Measurements from ENCODE around the gene RPLP2. TPM values are rescaled to one million over a fixed set of nuclear protein-coding genes. Genes with fewer than 3 reads are reported as not detected.

Gene RPLP2
- total RNA-seq, 5 donors from 2014 or later (not counting 1 experiment from before 2014, with no cell fraction given) = 4,736 to 5,826 (median 5,260) TPM

GRCh38 chr11:833849-834311 is 24.1 kb downstream of the RPLP2 start:
- Mint-ChIP-seq H3K4me3 (peak overlapping the region; percentile 53 to 71 (median 63)), H3K9me3 (no peaks in the 10 kb centered on the region), H3K4me1 (peaks cover 13 to 33% (median 19%) of the 10 kb centered on the region in 3 donors), H3K27me3 (peaks cover 4 to 22% of the 10 kb centered on the region in 2 donors), H3K27ac (peak overlapping the region in 1 of 2 donors; percentile 15), H3K36me3 (peaks cover 2% of the 10 kb centered on the region)
- peaks cover 0 to 11% of the 10 kb centered on the region in 2 donors for H3K36me3 ChIP-seq (ENCODE audit: control insufficient read depth in 2 of 2, extremely low read depth in 1 of 2, insufficient read depth in 1 of 2, low read length in 1 of 2)
- CTCF ChIA-PET = no interaction called here
- H3K27me3 ChIP-seq (replicated peaks in 1 of 2; ENCODE audit: control insufficient read depth in 2 of 2, extremely low read depth in 1 of 2, insufficient read depth in 2 of 2, low read length in 1 of 2) = peaks cover 0 to 52% of the 10 kb centered on the region in 2 experiments
- DNase-seq = no peak
- no peak for ATAC-seq (replicated peaks in 1 of 4)
- H3K4me3 ChIP-seq (ENCODE audit: control insufficient read depth in 1 of 2, extremely low read depth in 1 of 2, low read length in 1 of 2) = no peak overlapping the region
- peaks cover 18 to 70% of the 10 kb centered on the region in 2 experiments for H3K4me1 ChIP-seq (ENCODE audit: control insufficient read depth in 1 of 2, extremely low read depth in 1 of 2, insufficient read depth in 2 of 2, low read length in 2 of 2)
- POLR2A ChIA-PET = interaction anchor here in 1 of 2 donors (0.6 kb wide), 1 partner anchor 1089 kb away, joined by 4 read pairs; no protein-coding TSS in a partner anchor
- no peaks in the 10 kb centered on the region for H3K9me3 ChIP-seq
- no peak overlapping the region for H3K27ac ChIP-seq (ENCODE audit: low read length)
- 97% methylated on average over 4 of the region's 9 CpGs for WGBS (ENCODE audit: insufficient coverage)

GRCh38 chr11:834371-835316 is 24.9 kb downstream of the RPLP2 start:
- Mint-ChIP-seq H3K27me3 (peaks cover under 1 to 14% of the 10 kb centered on the region in 2 donors), H3K4me1 (peaks cover 9 to 27% (median 11%) of the 10 kb centered on the region in 3 donors), H3K4me3 (peak overlapping the region in 2 of 3 donors; percentile 39 to 63), H3K9me3 (no peaks in the 10 kb centered on the region), H3K27ac (no peak overlapping the region), H3K36me3 (peaks cover 2% of the 10 kb centered on the region)
- CTCF ChIA-PET = no interaction called here
- no peak for DNase-seq
- Histone ChIP-seq H3K4me1 (ENCODE audit: control insufficient read depth in 1 of 2, extremely low read depth in 1 of 2, insufficient read depth in 2 of 2, low read length in 2 of 2) (peaks cover 15 to 62% of the 10 kb centered on the region in 2 experiments), H3K27me3 (replicated peaks in 1 of 2; ENCODE audit: control insufficient read depth in 2 of 2, extremely low read depth in 1 of 2, insufficient read depth in 2 of 2, low read length in 1 of 2) (peaks cover 0 to 44% of the 10 kb centered on the region in 2 experiments), H3K27ac (ENCODE audit: low read length) (no peak overlapping the region), H3K4me3 (ENCODE audit: control insufficient read depth in 1 of 2, extremely low read depth in 1 of 2, low read length in 1 of 2) (no peak overlapping the region), H3K9me3 (no peaks in the 10 kb centered on the region), H3K36me3 (ENCODE audit: control insufficient read depth in 2 of 2, extremely low read depth in 1 of 2, insufficient read depth in 1 of 2, low read length in 1 of 2) (peaks cover 0 to 18% of the 10 kb centered on the region in 2 donors)
- WGBS (ENCODE audit: insufficient coverage) = 62% methylated on average over 28 of the region's 31 CpGs
- POLR2A ChIA-PET = interaction anchor here (0.5 to 0.6 kb wide), 2 partner anchors 753 to 1088 kb away, joined by 4 to 9 read pairs; no protein-coding TSS in a partner anchor
- ATAC-seq (replicated peaks in 1 of 4) = no peak

GRCh38 chr11:836274-836673 is 26.5 kb downstream of the RPLP2 start:
- H3K4me3 ChIP-seq (ENCODE audit: control insufficient read depth in 1 of 2, extremely low read depth in 1 of 2, low read length in 1 of 2) = no peak overlapping the region
- Mint-ChIP-seq H3K4me3 (no peak overlapping the region), H3K9me3 (no peaks in the 10 kb centered on the region), H3K27ac (no peak overlapping the region), H3K4me1 (peaks cover 20 to 35% (median 20%) of the 10 kb centered on the region in 3 donors), H3K36me3 (peaks cover 2% of the 10 kb centered on the region), H3K27me3 (peaks cover 0 to 7% of the 10 kb centered on the region in 2 donors)
- ATAC-seq (replicated peaks in 1 of 4) (no peak), DNase-seq (no peak)
- H3K9me3 ChIP-seq = no peaks in the 10 kb centered on the region
- ChIA-PET POLR2A (no interaction called here), CTCF (no interaction called here)
- peaks cover 5 to 26% of the 10 kb centered on the region in 2 donors for H3K36me3 ChIP-seq (ENCODE audit: control insufficient read depth in 2 of 2, extremely low read depth in 1 of 2, insufficient read depth in 1 of 2, low read length in 1 of 2)
- H3K4me1 ChIP-seq (ENCODE audit: control insufficient read depth in 1 of 2, extremely low read depth in 1 of 2, insufficient read depth in 2 of 2, low read length in 2 of 2) = peaks cover 2 to 61% of the 10 kb centered on the region in 2 experiments
- H3K27me3 ChIP-seq (replicated peaks in 1 of 2; ENCODE audit: control insufficient read depth in 2 of 2, extremely low read depth in 1 of 2, insufficient read depth in 2 of 2, low read length in 1 of 2) = peaks cover 0 to 28% of the 10 kb centered on the region in 2 experiments
- H3K27ac ChIP-seq (ENCODE audit: low read length) = no peak overlapping the region
- whole genome bisulfite sequencing (ENCODE audit: insufficient coverage) = 95% methylated on average over 11 of the region's 14 CpGs

GRCh38 chr11:836700-837099 is 26.9 kb downstream of the RPLP2 start:
- Mint-ChIP-seq H3K27me3 (peaks cover 0 to 4% of the 10 kb centered on the region in 2 donors), H3K9me3 (no peaks in the 10 kb centered on the region), H3K27ac (no peak overlapping the region), H3K4me3 (no peak overlapping the region), H3K4me1 (peaks cover 20 to 34% (median 22%) of the 10 kb centered on the region in 3 donors), H3K36me3 (peaks cover 2% of the 10 kb centered on the region)
- ATAC-seq (replicated peaks in 1 of 4) (no peak), DNase-seq (no peak)
- ChIA-PET POLR2A (no interaction called here), CTCF (no interaction called here)
- Histone ChIP-seq H3K36me3 (ENCODE audit: control insufficient read depth in 2 of 2, extremely low read depth in 1 of 2, insufficient read depth in 1 of 2, low read length in 1 of 2) (peaks cover 5 to 26% of the 10 kb centered on the region in 2 donors), H3K27ac (ENCODE audit: low read length) (no peak overlapping the region), H3K4me3 (ENCODE audit: control insufficient read depth in 1 of 2, extremely low read depth in 1 of 2, low read length in 1 of 2) (no peak overlapping the region), H3K27me3 (replicated peaks in 1 of 2; ENCODE audit: control insufficient read depth in 2 of 2, extremely low read depth in 1 of 2, insufficient read depth in 2 of 2, low read length in 1 of 2) (peaks cover 0 to 24% of the 10 kb centered on the region in 2 experiments), H3K4me1 (ENCODE audit: control insufficient read depth in 1 of 2, extremely low read depth in 1 of 2, insufficient read depth in 2 of 2, low read length in 2 of 2) (peaks cover 2 to 61% of the 10 kb centered on the region in 2 experiments), H3K9me3 (no peaks in the 10 kb centered on the region)
- 90% methylated on average over 3 of the region's 9 CpGs for WGBS (ENCODE audit: insufficient coverage)

- Mint-ChIP-seq H3K27me3 (no peaks in the 10 kb centered on the region), H3K36me3 (peaks cover 2% of the 10 kb centered on the region), H3K4me3 (no peak overlapping the region), H3K27ac (no peak overlapping the region), H3K4me1 (peaks cover 14 to 30% (median 20%) of the 10 kb centered on the region in 3 donors), H3K9me3 (no peaks in the 10 kb centered on the region)
- H3K4me3 ChIP-seq (ENCODE audit: control insufficient read depth in 1 of 2, extremely low read depth in 1 of 2, low read length in 1 of 2) = no peak overlapping the region
- WGBS (ENCODE audit: insufficient coverage) = 96% methylated on average over 8 of the region's 22 CpGs
- H3K27me3 ChIP-seq (replicated peaks in 1 of 2; ENCODE audit: control insufficient read depth in 2 of 2, extremely low read depth in 1 of 2, insufficient read depth in 2 of 2, low read length in 1 of 2) = peaks cover 0 to 17% of the 10 kb centered on the region in 2 experiments
- H3K4me1 ChIP-seq (ENCODE audit: control insufficient read depth in 1 of 2, extremely low read depth in 1 of 2, insufficient read depth in 2 of 2, low read length in 2 of 2) = peaks cover 2 to 57% of the 10 kb centered on the region in 2 experiments
- no peak for DNase-seq
- ATAC-seq (replicated peaks in 1 of 4) = no peak
- no peak overlapping the region for H3K27ac ChIP-seq (ENCODE audit: low read length)
- H3K9me3 ChIP-seq = no peaks in the 10 kb centered on the region
- ChIA-PET CTCF (interaction anchor here in 1 of 2 donors (0.6 to 0.7 kb wide), 2 partner anchors 23 to 28 kb away, joined by 4 to 10 read pairs; no protein-coding TSS in a partner anchor), POLR2A (no interaction called here)
- H3K36me3 ChIP-seq (ENCODE audit: control insufficient read depth in 2 of 2, extremely low read depth in 1 of 2, insufficient read depth in 1 of 2, low read length in 1 of 2) = peaks cover 5 to 26% of the 10 kb centered on the region in 2 donors
Observed at GRCh38 chr11:837189-837989, 27.6 kb downstream of the RPLP2 start.

- ChIA-PET CTCF (interaction anchor here in 1 of 2 donors (0.6 to 0.7 kb wide), 2 partner anchors 24 to 29 kb away, joined by 4 to 10 read pairs; no protein-coding TSS in a partner anchor), POLR2A (no interaction called here)
- WGBS (ENCODE audit: insufficient coverage) = 84% methylated on average over 8 of the region's 8 CpGs
- Mint-ChIP-seq H3K9me3 (no peaks in the 10 kb centered on the region), H3K27me3 (no peaks in the 10 kb centered on the region), H3K36me3 (peaks cover 2% of the 10 kb centered on the region), H3K4me1 (peaks cover 14 to 30% (median 20%) of the 10 kb centered on the region in 3 donors), H3K27ac (no peak overlapping the region), H3K4me3 (no peak overlapping the region)
- Histone ChIP-seq H3K27ac (ENCODE audit: low read length) (no peak overlapping the region), H3K4me3 (ENCODE audit: control insufficient read depth in 1 of 2, extremely low read depth in 1 of 2, low read length in 1 of 2) (no peak overlapping the region), H3K4me1 (ENCODE audit: control insufficient read depth in 1 of 2, extremely low read depth in 1 of 2, insufficient read depth in 2 of 2, low read length in 2 of 2) (peaks cover 2 to 55% of the 10 kb centered on the region in 2 experiments), H3K36me3 (ENCODE audit: control insufficient read depth in 2 of 2, extremely low read depth in 1 of 2, insufficient read depth in 1 of 2, low read length in 1 of 2) (peaks cover 5 to 26% of the 10 kb centered on the region in 2 donors), H3K9me3 (no peaks in the 10 kb centered on the region), H3K27me3 (replicated peaks in 1 of 2; ENCODE audit: control insufficient read depth in 2 of 2, extremely low read depth in 1 of 2, insufficient read depth in 2 of 2, low read length in 1 of 2) (peaks cover 0 to 15% of the 10 kb centered on the region in 2 experiments)
- ATAC-seq (replicated peaks in 1 of 4) = no peak
- no peak for DNase-seq
Observed at GRCh38 chr11:837990-838307, 28.2 kb downstream of the RPLP2 start.

Measured in T-cell (primary cell).